HG02763 (cell line): ENCODE results near the gene PANK4.

ENCODE experiments used
- ATAC-seq: cut with Tn5 transposase; IDR thresholded peaks from one replicate; pipeline ENCODE4 v1.9.1; 2021; ENCODE audit warnings: mild to moderate bottlenecking, moderate library complexity; ENCODE audit not compliant: unreplicated experiment

Gene PANK4

DNA sequence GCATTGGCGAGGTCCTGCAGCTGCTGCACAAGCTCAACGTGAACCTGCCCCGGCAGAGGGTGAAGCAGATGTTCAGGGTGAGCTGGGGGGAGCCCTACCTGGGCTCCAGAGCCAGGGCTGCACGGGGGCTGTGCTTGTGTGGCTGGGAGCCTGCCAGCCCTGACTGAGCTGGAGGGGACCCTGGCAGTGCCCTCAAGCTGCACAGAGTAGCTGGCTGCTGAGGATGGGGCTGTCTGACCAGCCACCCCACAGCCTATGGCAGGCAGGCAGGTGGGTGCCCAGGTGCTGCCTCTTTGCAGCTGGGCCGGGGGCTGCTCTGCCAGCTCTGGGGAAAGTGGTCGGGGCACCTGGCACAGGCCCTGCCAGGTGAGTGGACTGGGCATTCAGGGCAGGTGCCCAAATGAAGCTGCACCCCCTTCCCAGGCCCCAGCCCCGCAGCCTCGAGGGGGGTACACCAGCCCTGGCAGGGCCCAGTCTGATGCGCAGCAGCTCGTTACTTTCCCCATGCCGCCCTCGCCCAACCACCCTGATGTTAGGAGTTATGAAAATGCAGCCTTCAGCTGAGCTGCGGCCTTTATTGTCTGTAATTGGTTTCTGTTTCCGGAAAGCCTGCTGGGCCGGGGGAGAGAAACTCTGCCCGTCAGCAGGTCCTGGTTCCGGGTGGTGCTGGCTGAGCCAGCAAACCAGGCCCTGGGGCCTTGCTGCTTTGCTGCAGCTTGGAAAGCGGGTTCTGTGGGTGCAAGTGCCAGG lies 46.0 kb downstream of the PANK4 start:
- ATAC-seq: no peak

DNA sequence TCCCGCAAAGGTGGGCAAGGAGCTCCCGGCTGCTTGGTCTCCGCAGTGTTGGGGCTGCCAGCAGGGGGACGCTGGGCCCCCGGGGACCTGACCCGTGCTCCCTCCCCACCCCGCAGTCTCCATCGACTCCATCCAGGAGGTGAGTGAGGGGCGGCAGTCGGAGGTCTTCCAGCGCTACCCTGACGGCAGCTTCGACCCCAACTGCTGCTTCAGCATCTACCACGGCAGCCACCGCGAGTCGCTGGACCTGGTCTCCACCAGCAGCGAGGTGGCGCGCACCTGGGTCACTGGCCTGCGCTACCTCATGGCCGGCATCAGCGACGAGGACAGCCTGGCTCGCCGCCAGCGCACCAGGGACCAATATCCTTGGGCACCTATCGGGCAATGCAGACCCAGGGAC lies 46.8 kb downstream of the PANK4 start:
- ATAC-seq: no peak

DNA sequence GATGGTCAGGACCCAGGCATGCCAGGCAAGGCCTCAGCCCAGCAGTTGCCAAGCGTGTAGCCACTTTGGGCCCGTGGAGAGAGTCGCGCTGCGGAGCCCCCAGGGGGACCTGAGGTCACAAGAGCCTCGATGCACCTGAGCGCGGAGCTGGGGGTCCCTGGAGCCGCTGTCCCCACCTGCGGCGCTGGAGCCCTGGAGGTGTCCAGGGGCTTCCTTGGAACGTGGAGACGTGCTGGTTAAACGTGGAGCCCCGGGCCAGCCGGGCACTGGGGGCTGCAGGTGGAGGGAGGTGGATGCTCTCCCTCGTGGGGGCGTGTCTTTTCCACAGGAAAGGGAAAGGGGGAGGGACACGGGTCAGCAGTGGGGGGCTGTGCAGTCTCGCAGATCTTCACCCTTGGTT lies 47.2 kb downstream of the PANK4 start:
- no peak for ATAC-seq

DNA sequence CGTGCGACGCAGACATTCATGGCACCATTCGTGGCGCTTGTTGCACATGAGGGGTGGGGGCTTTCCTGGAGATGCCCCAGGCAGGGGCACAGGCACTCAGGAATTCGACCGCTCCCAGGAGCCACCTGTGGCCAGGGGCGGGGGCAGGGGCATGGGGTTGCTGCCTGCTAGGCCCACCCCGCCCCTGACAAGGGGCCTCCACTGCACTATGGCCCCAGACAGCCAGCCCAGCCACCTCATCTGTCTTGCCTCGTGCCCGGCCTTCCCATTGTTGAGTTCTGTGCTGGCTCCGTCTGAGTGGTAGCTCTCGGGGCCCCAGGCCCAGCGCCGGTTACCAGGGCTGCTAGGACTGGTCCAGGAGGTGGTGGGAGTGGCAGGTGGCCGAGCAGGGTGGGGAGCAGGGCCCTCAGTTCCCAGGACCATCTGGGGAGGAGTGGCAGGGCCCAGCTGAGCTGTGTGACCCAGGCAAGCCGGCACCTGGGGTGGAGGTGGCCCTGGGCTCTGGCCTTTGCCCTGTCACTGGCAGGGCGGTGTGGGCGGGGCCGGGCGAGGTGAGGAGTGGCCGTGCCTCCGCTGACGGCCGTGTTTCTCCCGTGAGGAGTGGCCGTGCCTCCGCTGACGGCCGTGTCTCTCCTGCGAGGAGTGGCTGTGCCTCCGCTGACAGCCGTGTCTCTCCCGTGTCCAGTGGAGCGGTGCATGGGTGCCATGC lies 48.5 kb downstream of the PANK4 start:
- no peak for ATAC-seq

DNA sequence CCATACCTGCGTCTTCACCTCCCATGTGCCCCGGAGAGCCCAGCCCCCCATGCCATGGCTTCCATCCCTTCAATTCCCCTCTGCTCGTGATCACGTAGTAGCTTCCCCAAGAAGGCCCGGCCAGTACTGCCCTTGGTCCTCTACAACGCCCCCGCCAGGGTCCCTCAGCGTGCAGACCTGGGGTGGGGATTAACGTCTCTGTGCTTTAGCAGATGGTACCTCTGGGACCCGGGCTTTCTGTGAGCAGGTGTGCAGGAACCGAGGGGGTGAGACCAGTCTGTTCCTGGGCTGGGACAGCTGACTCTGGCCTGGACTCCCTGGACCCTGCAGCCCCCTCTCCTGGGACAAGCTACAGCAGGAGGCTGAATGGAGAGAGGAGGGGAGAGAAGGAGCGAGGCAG lies 49.1 kb downstream of the PANK4 start:
- no peak for ATAC-seq

DNA sequence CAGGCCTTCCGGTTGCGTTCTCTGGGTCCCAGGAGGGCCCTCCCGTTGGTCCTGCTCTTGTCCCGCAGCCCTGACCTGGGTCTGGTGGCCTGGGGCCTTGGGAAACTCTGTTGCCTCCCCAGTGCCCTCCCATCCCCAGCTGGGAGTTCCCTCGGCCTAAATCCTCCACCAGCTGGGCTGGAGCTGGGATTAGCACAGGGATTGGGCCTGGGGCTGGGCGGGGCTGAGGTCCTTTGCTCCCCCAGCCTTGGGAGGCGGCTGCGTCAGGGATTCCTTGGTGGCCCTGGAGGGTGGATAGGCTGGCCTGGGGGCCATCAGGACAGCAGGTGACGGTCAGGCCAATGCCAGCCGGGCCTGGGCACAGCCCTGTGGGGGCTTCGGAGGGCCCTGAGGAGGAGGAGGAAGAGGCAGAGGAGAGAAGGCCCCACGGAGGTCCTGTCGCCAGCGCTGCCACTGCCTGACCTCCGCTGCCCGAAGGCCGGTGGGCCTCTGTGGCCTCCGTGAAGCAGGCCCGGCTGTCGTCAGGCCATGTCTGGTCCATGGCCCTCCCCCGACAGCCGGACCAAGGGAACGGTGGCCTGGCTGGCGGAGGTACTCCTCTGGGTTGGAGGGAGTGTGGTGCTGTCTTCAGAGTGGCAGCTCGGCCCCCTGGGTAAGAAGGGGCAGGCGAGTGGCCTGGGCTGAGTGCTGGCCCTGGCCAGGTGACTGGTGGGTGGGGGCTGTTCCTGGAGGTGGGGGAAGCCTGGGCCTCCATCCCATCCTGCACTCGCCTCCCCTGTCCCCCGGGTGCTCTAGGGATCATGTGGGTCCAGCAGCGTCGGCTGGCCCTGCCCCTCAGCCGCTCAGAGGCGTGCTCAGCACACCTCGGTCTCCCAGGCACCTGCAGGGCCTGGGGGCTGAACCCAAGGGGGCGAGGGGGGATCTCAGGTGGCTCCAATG lies 50.1 kb downstream of the PANK4 start, which contains the start of gene PLCH2:
TSS of gene PLCH2 (plus strand) at position 229 of the 939 bp plus-strand sequence. CDS start at position 529, 300 bp downstream.
- ATAC-seq: no peak

DNA sequence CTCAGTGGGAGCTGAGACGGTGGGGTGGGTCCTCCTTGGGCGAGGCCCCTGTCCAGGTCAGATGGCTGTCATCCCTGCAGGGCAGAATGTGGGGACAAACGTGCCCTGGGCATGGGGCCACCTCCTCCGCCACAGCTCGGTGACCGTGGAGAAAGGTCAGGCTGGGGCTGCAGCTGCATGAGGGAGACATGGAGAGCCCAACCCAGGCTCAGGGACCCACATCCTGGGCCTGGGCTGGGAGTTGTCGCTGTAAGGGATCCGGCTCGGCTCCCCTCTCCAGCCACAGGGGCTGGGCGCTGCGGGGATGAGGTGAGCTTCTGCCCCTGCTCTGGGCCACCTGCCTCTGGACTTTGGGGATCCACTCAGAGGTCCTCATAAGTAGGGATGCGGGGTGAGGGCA lies 50.8 kb downstream of the PANK4 start:
- no peak for ATAC-seq

DNA sequence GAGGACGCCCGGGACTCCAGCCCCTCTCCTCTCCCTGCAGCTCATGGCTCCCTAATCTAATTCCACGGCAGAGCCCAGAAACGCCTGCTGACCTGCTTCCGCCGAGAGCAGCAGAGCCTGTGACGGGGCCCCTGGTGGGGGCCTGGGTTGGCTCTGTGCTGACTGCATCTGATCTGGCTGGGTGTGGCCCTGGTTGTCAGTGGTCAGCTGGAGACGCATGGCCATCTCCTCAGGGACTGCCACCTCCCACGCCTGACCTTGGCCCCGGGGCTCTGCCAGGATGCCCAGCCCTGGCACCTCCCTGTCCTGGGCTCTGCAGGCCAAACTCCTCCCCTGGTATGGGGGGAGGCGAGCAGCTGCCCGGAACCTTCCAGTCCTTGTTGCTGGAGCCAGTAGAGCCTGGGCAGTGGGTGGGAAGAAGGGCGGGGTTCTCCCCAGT lies 51.4 kb downstream of the PANK4 start:
- no peak for ATAC-seq

DNA sequence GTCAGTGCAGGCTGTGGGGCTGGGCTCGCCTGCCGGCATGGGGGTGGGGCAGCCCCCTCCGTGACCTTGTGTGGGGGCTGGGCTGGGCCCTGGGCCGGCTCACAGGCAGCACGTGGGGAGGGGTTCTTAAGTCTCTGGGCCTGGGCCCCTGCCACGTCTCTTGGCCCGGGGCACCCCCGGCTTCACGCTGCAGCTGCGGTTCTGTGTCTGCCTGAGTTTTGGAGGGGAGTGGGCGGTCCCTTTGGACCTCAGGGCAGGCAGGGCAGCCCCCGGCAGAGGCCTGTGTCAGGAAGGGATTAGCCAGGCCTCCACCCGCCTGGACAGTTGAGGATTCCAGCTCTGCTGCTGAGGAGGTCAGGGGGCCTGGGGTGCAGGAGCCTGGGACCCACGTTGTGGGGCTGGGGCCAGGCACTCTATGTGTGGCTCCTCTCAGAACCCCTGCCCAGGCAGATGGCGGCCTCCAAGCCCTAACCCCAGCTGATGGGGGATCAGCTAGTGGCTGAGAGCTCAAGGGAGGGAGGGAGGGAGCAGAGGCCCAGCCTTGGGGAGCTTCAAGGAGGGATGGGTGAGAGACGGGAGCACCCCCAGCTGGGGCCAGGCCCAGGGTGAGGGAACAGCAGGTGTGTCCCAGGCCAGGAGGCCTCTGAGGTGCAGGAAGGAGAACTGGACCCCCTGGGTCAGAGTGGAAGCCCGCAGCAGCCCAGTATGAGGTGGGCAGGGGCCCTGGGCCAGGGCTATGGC lies 52.1 kb downstream of the PANK4 start:
- no peak for ATAC-seq

DNA sequence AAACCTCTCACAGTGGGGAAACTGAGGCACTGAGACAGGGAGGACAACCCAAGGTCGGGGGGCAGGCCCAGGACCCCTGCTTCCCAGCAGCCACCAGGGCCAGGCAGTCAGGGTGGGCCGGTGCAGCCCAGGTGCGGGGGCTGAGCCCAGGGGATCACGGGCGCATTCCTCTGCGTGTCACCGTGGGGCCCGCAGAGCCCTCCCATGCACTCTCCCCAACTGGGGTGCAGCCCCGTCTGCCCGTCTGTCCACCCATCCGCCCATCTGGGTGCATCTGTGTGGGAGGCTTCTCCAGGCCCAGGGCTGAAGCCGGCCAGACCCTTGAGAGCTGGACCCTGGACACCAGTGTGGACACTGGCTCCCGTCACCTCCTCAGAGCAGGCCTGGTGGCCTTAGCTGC lies 53.2 kb downstream of the PANK4 start:
- ATAC-seq: no peak

DNA sequence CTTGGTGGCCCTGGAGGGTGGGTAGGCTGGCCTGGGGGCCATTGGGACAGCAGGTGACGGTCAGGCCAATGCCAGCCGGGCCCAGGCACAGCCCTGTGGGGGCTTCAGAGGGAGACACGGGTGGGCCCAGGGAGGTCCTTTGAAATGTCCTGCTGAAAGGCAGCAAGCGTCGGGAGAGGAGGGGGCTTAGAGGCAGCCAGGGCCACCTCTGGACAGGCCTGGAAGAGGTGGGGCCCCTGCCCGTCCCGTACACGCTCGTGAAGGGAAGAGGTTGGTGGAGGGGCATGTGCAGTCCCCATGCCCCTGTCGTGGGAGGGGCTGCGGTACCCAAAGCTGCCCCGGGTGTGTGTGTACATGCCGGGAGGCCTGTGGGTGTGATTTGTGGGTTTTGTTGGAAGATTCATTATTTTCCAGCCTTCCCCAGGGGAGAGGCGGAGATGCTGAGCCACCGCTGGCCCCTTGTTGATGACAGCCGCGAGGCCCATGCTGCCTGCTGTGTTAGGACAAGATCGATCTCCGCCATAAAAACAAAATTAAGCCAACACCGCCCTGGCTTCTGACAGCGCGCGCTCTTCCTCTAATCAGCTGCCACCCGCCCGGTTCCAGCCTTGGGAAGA lies 53.7 kb downstream of the PANK4 start:
- ATAC-seq: no peak

DNA sequence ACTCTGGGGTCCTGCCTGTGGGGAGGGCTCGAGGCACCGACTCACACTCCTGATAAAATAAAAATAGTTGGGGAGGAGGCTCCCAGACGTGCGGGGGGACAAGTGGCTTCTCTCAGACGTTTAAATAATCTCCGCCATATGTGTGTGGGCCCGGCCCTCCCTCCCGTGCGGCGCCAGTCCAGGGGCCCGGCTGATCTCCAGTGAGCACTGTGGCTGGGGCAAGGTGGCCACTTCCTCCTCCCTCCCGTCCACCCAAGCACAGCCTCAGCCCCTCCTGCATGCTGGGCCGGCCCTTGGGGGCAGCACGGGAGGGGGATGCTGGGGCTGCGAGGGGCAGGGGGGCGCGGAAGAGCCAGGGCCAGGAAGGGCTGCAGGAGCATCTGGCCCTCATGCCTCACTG lies 54.3 kb downstream of the PANK4 start:
- no peak for ATAC-seq

DNA sequence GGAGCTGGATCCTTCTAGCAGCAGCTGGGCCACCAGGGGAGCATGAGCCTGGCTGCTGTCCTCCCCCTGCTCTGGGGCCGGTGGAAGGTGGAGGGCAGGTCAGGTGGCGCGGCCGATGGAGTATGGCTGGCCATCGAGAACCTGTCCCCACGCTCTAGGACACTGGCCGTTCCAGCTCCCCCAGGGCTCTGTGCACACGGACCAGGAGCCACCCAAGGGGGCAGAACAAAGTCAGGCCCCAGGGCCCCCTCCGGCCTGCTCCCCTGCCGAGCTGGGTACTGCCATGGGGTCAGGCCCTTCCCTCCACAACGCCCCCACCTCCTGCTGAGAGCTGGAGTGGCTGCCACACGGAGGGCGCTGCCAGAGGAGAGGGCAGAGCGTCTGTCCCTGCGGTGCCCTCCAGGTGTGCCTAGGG lies 54.8 kb downstream of the PANK4 start:
- ATAC-seq: no peak

DNA sequence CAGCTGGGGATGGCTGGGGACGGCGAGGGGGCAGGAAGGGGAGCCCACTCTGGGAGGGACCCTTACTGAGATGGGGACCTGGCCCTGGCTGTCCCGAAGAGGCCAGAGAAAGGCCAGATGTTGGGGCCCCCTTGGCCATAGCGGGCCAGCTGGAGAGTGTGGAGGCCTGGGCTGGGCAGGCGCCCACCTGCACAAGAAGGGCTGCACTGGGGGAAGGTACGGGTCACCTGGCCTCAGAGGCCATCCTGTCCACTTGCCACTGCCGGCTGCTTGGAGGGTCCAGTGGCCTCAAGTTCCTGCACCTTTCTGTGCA lies 55.3 kb downstream of the PANK4 start:
- ATAC-seq: no peak

DNA sequence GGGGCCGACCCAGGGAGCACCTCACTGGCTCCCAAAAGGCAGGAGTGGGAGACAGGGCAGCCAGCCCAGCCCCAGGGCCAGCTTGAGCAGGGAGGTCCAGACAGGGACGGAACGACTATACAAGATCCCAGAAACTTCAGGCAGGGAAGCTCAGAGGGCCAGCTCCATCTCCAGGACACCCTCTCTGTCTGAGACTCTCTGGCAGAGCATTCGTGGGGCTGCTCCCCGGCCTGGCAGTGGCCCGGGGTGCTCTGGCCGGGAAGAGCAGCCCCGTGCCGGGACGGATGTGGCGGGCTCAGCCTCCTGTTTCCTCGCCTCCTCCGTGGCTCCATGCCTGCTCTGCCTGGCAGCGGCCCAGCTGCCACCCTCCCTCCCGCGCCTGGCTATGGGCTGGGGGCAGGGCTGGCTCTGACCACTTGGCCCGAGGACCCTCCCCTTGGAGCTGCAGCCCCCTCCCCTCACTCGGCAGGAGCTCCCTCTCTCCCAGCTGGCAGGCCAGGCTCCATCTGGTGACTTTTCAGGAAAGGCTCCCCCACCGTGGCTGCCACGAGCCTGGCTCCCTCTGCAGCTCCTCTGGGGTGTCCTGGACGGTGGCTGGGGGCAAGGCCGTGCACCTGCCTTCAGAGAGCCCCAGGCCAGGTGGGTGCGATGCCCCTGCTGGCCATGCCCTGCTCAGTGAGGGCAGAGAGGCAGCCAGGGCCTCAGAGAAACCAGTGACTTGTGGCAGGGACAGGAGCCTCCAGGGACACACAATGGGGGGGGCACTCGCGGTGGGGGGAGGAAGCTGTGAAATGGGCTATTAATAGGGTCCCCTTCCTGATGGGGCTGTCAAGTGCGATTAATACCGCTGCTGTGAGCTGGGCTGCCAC lies 55.9 kb downstream of the PANK4 start:
- ATAC-seq: no peak

DNA sequence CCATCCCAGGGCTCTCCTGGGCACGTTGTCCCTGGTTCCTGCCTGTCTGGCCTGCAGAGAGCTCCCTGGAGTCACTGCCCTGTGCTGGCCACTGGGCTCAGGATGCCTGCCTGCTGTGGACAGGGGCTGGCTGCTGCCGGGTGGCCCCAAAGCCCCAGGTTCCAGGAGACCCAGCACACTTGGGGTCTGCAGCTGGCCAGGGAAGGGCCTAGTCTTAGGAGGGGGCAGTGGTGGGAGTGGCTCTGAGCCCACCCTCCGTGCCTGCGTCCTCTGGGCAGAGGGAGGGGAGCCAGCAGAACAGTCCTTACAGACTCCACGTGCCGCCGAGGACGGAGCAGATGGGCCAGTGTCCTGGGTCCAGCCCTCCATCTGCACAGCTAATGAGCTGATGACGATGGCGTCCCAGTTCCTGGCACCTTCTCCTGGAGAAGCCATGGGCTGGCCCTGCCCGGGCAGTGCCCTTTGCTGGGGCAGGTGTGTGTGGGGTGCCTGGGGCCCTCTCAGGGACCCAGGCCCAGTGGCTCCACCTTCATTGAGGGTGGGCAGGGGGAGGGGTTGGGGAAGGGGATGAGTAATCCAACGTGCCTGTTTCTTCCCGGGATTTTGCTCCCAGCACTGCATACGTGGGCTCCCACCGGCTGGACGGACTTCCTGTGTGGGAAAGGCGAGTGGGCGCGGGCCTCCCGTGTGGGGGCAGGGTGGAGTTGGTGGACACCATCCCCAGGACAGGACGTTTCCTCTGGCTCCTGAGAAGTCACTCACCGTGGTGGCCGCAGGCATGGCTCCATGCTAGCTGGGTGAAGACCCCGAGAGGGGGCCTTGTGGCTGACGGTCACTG lies 57.1 kb downstream of the PANK4 start:
- no peak for ATAC-seq

DNA sequence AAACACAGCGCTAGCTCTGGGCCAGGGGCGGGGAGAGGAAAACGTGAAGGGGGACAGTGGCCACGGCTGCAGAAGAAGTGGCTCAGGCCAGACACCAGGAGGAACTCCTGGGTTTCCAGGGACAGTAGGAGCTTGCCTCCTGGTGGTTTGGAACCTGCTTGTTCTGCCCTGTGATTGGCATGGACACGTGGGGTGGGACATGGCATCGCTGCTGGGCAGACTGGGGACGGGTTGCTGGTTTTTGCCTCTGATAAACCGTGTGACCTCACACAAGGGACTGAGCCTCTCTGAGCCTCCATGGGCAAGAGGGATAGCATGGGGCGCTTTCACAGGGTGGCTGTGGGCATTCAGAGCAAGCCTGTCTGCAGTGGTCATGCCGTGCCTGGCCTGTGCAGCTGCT lies 57.9 kb downstream of the PANK4 start:
- ATAC-seq: no peak

DNA sequence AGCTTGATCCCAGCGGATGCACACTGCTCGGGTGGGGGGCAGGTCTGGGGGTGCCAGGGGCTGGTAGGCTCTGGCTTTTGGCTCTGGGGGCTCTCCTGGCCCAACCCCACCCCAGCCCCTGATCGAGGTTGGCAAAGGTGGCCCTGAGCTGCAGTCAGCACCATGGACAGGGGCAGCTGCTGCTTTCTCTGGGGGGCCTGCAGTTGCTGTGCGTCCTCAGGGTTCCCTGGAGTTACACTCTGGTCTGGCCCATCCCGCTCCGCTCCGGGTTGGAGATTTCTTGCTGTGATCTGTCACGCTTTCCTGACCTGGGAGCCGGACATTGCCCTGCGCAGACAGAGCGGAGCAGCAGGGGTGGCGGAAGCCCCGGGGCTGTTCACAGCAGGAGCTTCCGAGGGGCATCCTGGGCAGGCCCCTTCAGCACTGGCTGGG lies 58.3 kb downstream of the PANK4 start:
- ATAC-seq: no peak
